K562 (cell line): ENCODE results near the gene FAM149A. TPM values are rescaled to one million over a fixed set of nuclear protein-coding genes. Genes with fewer than 3 reads are reported as not detected.

Experiments
- ATAC-seq: fragments of 200-7000 bp; cut with Tn5 transposase; 3 replicates; pipeline ENCODE4 v1.9.1; 2020; ENCODE audit warnings: moderate library complexity
- BruUV-seq: library from RNA; stranded (reverse); fragments of 400-500 nt; replicated peaks from 2 replicates; lab custom pipeline; 2021; lab: Mats Ljungman, UMichigan
- CTCF ChIA-PET: fragments of 300-600 bp; formaldehyde crosslinking; extraction: SDS; loops from one replicate; lab custom pipeline; 2021; ENCODE audit warnings: low intra/inter-chr PET ratio; lab: Yijun Ruan, JAX
- POLR2A ChIA-PET: fragments of 300-600, 350-650 bp; sonication (Branson Sonifier 250); formaldehyde crosslinking; extraction: SDS; loops from one replicate; lab custom pipeline; 2021; ENCODE audit warnings: antibody characterized with exemption, inconsistent platforms; lab: Yijun Ruan, JAX
- DNase-seq, 4 experiments: peaks; one replicate each; pipeline versions ENCODE4 v3.0.0 to v3.0.0-alpha.2; 2011 to 2018; ENCODE audit warnings: low spot score in 3 of 4, mixed read lengths in 3 of 4; ENCODE audit errors: extremely low read depth in 1 of 4
- FAIRE-seq: peaks from 2 replicates; lab custom pipeline; 2011; peaks lifted over from hg19 to GRCh38; lab: Jason Lieb, UNC
- H2AFZ ChIP-seq: 2 replicates; pipeline ENCODE4 v1.6.0; 2011; ENCODE audit warnings: low read depth, low read length, control low read depth, inconsistent platforms
- H3K27ac ChIP-seq: fragments of 200-600 bp; 3 replicates; pipeline ENCODE4 v1.8.0; 2011; ENCODE audit warnings: low read depth, mild to moderate bottlenecking, control low read depth, inconsistent platforms, low read length, moderate library complexity, mixed read lengths; ENCODE audit errors: extremely low read depth
- H3K27me3 ChIP-seq, 2 experiments: fragments of 300-600 bp in 1 of 2; 2 replicates in 1 of 2; 3 replicates in 1 of 2; pipeline versions ENCODE4 v1.6.0 to v1.8.0; 2011; ENCODE audit warnings: inconsistent platforms in 2 of 2, low read length in 2 of 2, mild to moderate bottlenecking in 1 of 2, mixed read lengths in 1 of 2, moderate library complexity in 1 of 2; ENCODE audit not compliant: control insufficient read depth in 2 of 2, insufficient read depth in 2 of 2
- H3K36me3 ChIP-seq: fragments of 300-600 bp; 3 replicates; pipeline ENCODE4 v1.8.0; 2011; ENCODE audit warnings: mild to moderate bottlenecking, low read length, inconsistent platforms; ENCODE audit not compliant: control insufficient read depth, insufficient read depth
- H3K4me1 ChIP-seq, 2 experiments: fragments of 200-600 bp in 1 of 2; replicated peaks in 1 of 2; 2 replicates in 1 of 2; 3 replicates in 1 of 2; pipeline versions ENCODE4 v1.5.1 to v1.8.0; 2011; ENCODE audit warnings: inconsistent platforms in 2 of 2, low read length in 2 of 2, mild to moderate bottlenecking in 1 of 2, mixed read lengths in 1 of 2, moderate library complexity in 1 of 2; ENCODE audit not compliant: control insufficient read depth in 2 of 2, insufficient read depth in 2 of 2
- H3K4me2 ChIP-seq: 2 replicates; pipeline ENCODE4 v1.6.1; 2011; ENCODE audit warnings: low read length, control low read depth, inconsistent platforms, mixed read lengths; ENCODE audit not compliant: insufficient read depth
- H3K4me3 ChIP-seq: fragments of 200-600 bp; sonication (generic), shearing (Covaris generic); 2 replicates; pipeline ENCODE4 v1.5.1; 2016; ENCODE audit warnings: control low read depth, inconsistent platforms
- H3K79me2 ChIP-seq: fragments of 200-600 bp; 3 replicates; pipeline ENCODE4 v1.8.0; 2011; ENCODE audit warnings: low read length, inconsistent platforms; ENCODE audit not compliant: control insufficient read depth, insufficient read depth
- H3K9ac ChIP-seq, 2 experiments: 2 replicates each; pipeline versions ENCODE4 v1.6.0 to v1.6.1; 2011; ENCODE audit warnings: low read depth in 2 of 2, low read length in 2 of 2, control low read depth in 1 of 2, inconsistent platforms in 1 of 2, mild to moderate bottlenecking in 1 of 2, mixed read lengths in 1 of 2; ENCODE audit not compliant: insufficient read depth in 1 of 2
- H3K9me1 ChIP-seq: one replicate; pipeline ENCODE4 v1.6.0; 2011; ENCODE audit warnings: inconsistent platforms, mild to moderate bottlenecking, low read length, moderate library complexity; ENCODE audit not compliant: control insufficient read depth, insufficient read depth
- H3K9me3 ChIP-seq: replicated peaks from 2 replicates; pipeline ENCODE4 v1.5.1; 2011; ENCODE audit warnings: low read depth, low read length, inconsistent platforms; ENCODE audit not compliant: control insufficient read depth, insufficient read depth
- H4K20me1 ChIP-seq: replicated peaks from 2 replicates; pipeline ENCODE4 v1.6.1; 2011; ENCODE audit warnings: low read length, inconsistent platforms, mixed read lengths; ENCODE audit not compliant: control insufficient read depth, insufficient read depth
- HDAC2 ChIP-seq: fragments of 450-650 bp; IDR thresholded peaks from 2 replicates; pipeline ENCODE4 v1.6.1; 2016; ENCODE audit warnings: mild to moderate bottlenecking
- HLTF ChIP-seq: fragments of 450-650 bp; IDR thresholded peaks from 2 replicates; pipeline ENCODE4 v1.6.1; 2016
- NCOA6 ChIP-seq: fragments of 450-650 bp; IDR thresholded peaks from 2 replicates; pipeline ENCODE4 v1.6.1; 2017; ENCODE audit warnings: mild to moderate bottlenecking
- PTBP1 ChIP-seq: fragments of 200-400 bp; formaldehyde crosslinking; IDR thresholded peaks from 2 replicates; pipeline ENCODE4 v1.6.1; 2017; ENCODE audit warnings: low read depth, low read length
- SMARCE1 ChIP-seq: fragments of 450-650 bp; IDR thresholded peaks from 2 replicates; pipeline ENCODE4 v1.7.1; 2016; ENCODE audit warnings: mild to moderate bottlenecking
- TRIM24 ChIP-seq, 2 experiments: fragments of 450-650 bp; IDR thresholded peaks; 2 replicates each; pipeline ENCODE4 v1.6.1; 2016
- ZEB2 ChIP-seq: fragments of 450-650 bp; IDR thresholded peaks from 2 replicates; pipeline ENCODE4 v1.6.1; 2016
- ZKSCAN1 ChIP-seq: fragments of 150-350 bp; IDR thresholded peaks from 2 replicates; pipeline ENCODE4 v1.6.1; 2016; ENCODE audit warnings: low read depth, low read length
- ZNF436 ChIP-seq: fragments of 250-450, 450-650 bp; sonication (Bioruptor Pico); formaldehyde crosslinking; IDR thresholded peaks from 2 replicates; pipeline ENCODE4 v1.7.0; 2020; ENCODE audit warnings: mild to moderate bottlenecking
- ZNF551 ChIP-seq: fragments of 250-450 bp; sonication (Bioruptor Pico); IDR thresholded peaks from 2 replicates; pipeline ENCODE4 v1.5.0; 2021; ENCODE audit warnings: mild to moderate bottlenecking, moderate library complexity
- ZNF695 ChIP-seq: fragments of 450-650 bp; formaldehyde crosslinking; IDR thresholded peaks from 2 replicates; pipeline ENCODE4 v1.4.0; 2020; ENCODE audit warnings: mild to moderate bottlenecking, moderate library complexity
- ZNF696 ChIP-seq: fragments of 250-450 bp; sonication (Bioruptor Pico); conservative IDR thresholded peaks from 2 replicates; pipeline ENCODE4 v1.4.0; 2020; ENCODE audit warnings: mild to moderate bottlenecking, moderate library complexity
- ZNF764 ChIP-seq: fragments of 250-450 bp; sonication (Bioruptor Pico); IDR thresholded peaks from 2 replicates; pipeline ENCODE4 v1.4.0; 2020; ENCODE audit warnings: low read depth, mild to moderate bottlenecking, moderate library complexity
- whole genome bisulfite sequencing: fragments of 100-300 bp; shearing (Covaris generic); methylation state at CpG from one replicate; pipeline ENCODE4 v1.1.6; 2016; ENCODE audit warnings: low coverage, mixed read lengths; ENCODE audit not compliant: insufficient coverage; ENCODE audit errors: missing lambda C conversion rate; 5-methylcytosine and 5-hydroxymethylcytosine counted together
- in situ Hi-C: fragments of 300-500 bp; cut with MboI; formaldehyde crosslinking; loops from 4 replicates; pipeline ENCODE4 v1.15.0; 2018; ENCODE audit warnings: inconsistent platforms, mixed read lengths
- intact Hi-C: fragments of 100-400 bp; cut with micrococcal nuclease; formaldehyde crosslinking; loops from 2 replicates; pipeline ENCODE4 v1.14.2; 2022
- polyA plus RNA-seq, 8 experiments: library from polyadenylated mRNA; depleted of rRNA in 4 of 8; stranded (reverse) in 5 of 8; unstranded in 3 of 8; fragments of >200 nt; fragmentation: Nextera tagmentation in 2 of 8; fragmentation: Illumina TruSeq in 1 of 8; extraction: Ambion mirVana in 2 of 8; extraction: Trizol in 1 of 8; gene quantifications; 2 replicates each; pipeline versions ENCODE4 v1.2.1 to v1.2.3, GENCODE V29; 2011 to 2014; ENCODE audit warnings: inconsistent platforms in 1 of 8, missing spikeins in 1 of 8
- total RNA-seq, 7 experiments: library from RNA; depleted of rRNA in 6 of 7; stranded (reverse); fragments of >200 nt in 6 of 7; fragmentation: Illumina TruSeq in 2 of 7; extraction: Trizol in 2 of 7; gene quantifications; 2 replicates each; pipeline versions ENCODE4 v1.2.1 to v1.2.3, GENCODE V29; 2011 to 2021; ENCODE audit warnings: low replicate concordance in 1 of 7

FAM149A gene
- total and polyA plus RNA-seq, 9 of the 15 experiments (the other 6 are each of a cell fraction or from before 2014, with no cell fraction given) = not detected

- CTCF ChIA-PET = no interaction called here
- no peak overlapping the region for H3K9ac ChIP-seq
- H4K20me1 ChIP-seq = no peaks in the 10 kb centered on the region
- H3K27me3 ChIP-seq = peaks cover 4 to 12% of the 10 kb centered on the region in 2 experiments; a peak in 3 of 5 replicates
- H3K4me2 ChIP-seq = no peak overlapping the region
- FAIRE-seq (no peak), DNase-seq (no peak), ATAC-seq (no peak)
- intact Hi-C loops (no loop called here), in situ Hi-C loops (no loop called here)
- H3K4me1 ChIP-seq = no peaks in the 10 kb centered on the region
- H3K9me1 ChIP-seq = no peaks in the 10 kb centered on the region
- no peak for TF ChIP-seq ZNF696
- TF ChIP-seq PTBP1 = no peak
- TF ChIP-seq SMARCE1 = no peak
- TF ChIP-seq ZNF551 (CRISPR knock-in tag) = no peak
- no peak for TF ChIP-seq ZNF436 (CRISPR knock-in tag)
- TF ChIP-seq ZEB2 = no peak
- no peak for TF ChIP-seq ZKSCAN1
- TF ChIP-seq TRIM24 (IDR thresholded peaks at IDR 0.05) = no peak
- TF ChIP-seq ZNF764 (CRISPR knock-in tag) = no peak
- no peak for TF ChIP-seq ZNF695 (CRISPR knock-in tag)
- no peak for TF ChIP-seq HLTF
- no peak for TF ChIP-seq NCOA6
- TF ChIP-seq HDAC2 = no peak
- H3K27ac ChIP-seq = no peak overlapping the region
- no TSS peak for BruUV-seq
- POLR2A ChIA-PET = no interaction called here
- no peak overlapping the region for H3K4me3 ChIP-seq
- WGBS = 4% methylated on average over 6 of the region's 6 CpGs
- H2AFZ ChIP-seq = no peak overlapping the region
- H3K36me3 ChIP-seq = no peaks in the 10 kb centered on the region
- no peaks in the 10 kb centered on the region for H3K79me2 ChIP-seq
- no peaks in the 10 kb centered on the region for H3K9me3 ChIP-seq
Measured at GRCh38 chr4:186058253-186058979, 46.1 kb upstream of the FAM149A start.
